Fibroblast of upper back skin (primary cell): Measurements from ENCODE around the gene SRSF6.
"Not testable (repeated sequence)": the region's sequence is repeated elsewhere in the genome, so short reads cannot be mapped to it uniquely, and the experiment has no call there.

Experiments used
- DNase-seq: peaks from one replicate; pipeline ENCODE4 v3.0.0-alpha.2; 2013

SRSF6 gene

DNA sequence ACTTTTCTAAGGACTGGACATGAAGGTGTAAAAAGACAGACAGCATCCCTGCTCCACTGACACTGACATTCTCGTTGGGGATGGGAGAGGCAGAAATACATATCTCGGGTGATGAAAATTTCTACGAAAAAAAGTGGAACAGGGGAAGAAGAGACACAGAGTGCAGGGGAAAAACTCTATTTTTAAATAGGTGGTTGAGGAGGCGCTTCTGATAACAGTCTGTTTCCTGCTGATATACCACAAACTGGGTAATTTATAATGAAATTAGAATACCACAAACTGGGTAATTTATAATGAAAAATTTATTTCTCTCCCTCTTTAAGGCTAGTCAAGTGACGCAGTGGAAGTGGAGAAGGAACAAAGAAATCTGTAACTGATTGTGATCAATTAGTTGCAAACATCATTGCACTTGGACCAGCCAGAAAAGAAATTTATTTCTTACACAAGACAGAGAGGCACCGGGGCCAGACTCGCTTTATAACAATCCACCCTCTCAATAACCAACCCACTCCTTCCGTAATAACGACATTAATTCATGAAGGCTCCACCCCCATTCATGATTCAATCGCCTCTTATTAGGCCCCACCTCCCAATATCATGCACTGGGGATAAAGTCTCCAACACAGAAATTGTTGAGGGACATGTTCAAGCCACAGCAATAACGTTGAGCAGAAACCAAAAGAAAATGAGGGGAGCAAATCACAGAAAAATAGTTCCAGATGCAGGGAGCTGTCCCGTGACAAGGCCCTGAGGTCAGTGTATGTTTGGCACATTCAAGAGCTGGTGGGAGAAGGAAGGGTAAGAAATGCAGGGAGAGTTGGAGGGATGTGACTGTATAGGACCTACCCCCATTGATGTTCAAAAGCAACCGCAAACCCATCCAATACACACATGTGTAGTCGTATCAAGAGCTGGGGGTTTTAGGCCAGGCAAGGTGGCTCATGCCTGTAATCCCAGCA, 6.6 kb upstream of the SRSF6 start:
- DNase-seq = no peak

GRCh38 chr20:43452404-43453126, 5.1 kb upstream of the SRSF6 start:
- DNase-seq = no peak

- not testable (repeated sequence) for DNase-seq
Observed at GRCh38 chr20:43456252-43456651, 1.4 kb upstream of the SRSF6 start.

- DNase-seq = peak; percentile 90
Observed at GRCh38 chr20:43456809-43457639, 672 bp upstream of the SRSF6 start.

GRCh38 chr20:43458422-43458924, 777 bp downstream of the SRSF6 start:
- no peak for DNase-seq

DNA sequence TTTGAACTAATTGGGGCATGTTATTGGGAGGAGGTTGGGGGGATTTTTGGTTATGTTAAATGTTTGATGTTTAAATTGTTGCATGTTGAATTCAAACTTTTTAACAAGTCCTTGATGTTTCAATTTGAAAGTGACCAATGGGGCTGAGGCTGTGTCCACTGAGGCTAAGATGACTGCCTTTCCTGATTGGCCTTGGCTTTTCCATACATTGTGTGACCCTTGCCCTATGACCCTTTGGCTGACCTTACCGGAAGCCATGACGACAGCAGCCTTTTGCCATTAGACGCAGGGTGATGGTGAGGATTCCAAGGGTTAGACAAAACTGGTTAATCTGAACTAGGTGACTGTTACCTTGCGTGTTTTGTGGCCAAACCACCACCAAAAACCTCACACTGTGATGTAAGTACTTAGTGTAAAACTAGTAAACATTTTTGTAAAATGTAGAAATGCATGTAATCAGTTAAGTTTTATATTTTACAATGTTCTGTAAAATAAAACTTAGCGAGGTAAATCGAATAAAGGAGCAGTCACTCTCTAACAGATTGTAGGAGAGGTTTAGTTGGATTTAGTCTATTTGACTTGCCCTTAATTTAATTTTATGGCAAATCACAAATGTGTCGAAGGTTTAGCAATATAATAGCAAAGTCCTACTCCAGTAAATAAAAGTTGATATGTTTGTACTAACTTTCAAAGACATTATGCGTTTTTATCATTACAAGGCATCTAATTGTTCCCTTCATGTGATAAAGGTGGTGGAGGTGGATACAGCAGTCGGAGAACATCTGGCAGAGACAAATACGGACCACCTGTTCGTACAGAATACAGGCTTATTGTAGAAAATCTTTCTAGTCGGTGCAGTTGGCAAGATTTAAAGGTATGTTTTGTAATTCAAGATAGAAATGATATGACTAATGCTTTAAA, 1.6 kb downstream of the SRSF6 start:
- DNase-seq = no peak

- DNase-seq = no peak
Observed at GRCh38 chr20:43460172-43460829, 2.6 kb downstream of the SRSF6 start.

DNA sequence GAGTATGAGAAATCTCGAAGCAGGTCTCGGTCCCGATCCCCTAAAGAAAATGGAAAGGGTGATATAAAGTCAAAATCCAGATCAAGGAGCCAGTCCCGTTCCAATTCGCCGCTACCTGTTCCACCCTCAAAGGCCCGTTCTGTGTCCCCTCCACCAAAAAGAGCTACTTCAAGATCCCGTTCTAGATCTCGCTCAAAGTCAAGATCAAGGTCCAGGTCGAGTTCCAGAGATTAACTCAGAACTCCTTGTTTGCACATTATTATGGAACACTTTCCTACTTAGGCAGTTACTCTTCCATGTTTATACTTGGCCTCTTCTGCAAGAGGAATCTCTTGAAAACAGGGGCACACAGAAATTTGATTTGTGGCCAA, 3.1 kb downstream of the SRSF6 start:
- DNase-seq = no peak

- no peak for DNase-seq
Observed at GRCh38 chr20:43461894-43462659, 4.4 kb downstream of the SRSF6 start.

DNA sequence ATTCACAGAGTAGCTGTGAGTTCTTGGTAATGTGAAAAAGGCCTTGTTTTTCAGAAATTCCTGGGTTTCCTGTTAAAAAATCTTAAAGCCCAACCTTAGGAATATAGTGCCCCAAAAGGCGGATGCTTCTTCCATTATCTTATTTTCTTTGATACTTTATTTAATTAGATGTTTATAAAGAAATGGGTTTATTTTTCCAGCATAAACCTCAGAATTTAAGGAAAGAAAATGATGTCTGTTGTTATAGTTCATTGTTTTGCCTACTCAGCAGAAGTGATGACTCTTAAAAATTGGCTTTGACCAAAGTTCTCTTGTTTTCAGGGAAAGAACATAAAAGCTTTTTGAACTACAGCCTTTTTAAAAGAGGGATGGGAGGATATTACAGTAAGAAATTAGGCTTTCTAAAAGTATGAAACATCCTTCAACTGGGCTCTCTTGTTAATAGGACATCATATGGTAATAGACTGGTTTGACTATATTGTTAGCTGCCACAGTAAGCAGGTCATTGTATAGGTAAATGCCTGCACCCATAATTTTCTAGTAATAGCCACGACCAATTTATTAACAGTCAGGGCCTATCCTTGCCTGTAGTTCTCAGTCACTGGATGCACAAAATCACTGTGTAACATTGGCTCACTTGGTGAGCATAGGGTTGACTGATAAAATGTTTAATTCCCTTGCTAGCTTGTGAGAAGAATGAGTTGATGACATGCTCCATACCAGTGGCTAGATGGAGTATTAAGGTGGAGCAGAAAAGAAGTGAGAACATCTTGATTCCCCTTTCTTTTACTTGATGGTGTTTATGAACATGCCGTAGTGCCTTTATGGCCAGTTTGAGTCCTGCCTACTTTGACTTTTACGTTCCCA, 5.2 kb downstream of the SRSF6 start:
- DNase-seq = no peak

- no peak for DNase-seq
Observed at GRCh38 chr20:43463527-43464218, 6.0 kb downstream of the SRSF6 start.

DNA sequence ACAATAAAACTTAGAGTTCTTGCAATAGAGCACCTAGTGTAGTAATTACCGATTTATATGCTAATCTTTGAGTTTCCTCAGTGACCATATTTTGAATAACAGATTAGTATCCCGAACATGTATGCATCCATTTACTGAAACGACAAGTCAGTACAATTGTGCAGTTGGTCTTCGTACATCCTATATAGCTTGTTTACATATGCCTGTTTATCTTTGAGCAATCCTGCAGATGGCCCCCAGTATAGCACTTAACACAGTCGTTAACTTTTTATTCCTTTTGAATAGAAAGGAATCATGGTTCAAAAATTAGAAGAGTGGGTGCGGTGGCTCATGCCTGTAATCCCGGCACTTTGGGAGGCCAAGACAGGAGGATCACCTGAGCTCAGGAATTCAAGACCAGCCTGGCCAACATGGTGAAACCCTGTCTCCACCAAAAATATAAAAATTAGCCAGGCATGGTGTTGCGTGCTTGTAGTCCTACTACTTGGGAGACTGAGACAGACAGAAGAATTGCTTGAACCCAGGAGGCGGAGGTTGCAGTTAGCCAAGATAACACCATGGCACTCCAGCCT, 6.6 kb downstream of the SRSF6 start:
- DNase-seq = no peak

DNA sequence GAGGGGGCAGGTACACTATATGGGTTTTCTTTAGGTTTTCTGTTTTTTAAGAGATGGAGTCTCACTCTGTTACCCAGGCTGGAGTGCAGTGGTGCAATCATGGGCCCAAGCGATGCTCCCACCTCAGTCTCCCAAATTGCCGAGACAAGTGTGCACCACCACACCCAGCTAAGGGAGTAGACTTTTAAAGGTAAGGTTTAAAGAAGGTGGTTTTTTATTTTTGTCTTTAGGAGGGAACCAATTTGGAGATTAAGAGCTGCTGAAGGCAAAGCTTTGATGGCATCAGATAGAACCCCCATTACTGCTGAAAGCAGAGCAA, 7.9 kb downstream of the SRSF6 start:
- DNase-seq = no peak

DNA sequence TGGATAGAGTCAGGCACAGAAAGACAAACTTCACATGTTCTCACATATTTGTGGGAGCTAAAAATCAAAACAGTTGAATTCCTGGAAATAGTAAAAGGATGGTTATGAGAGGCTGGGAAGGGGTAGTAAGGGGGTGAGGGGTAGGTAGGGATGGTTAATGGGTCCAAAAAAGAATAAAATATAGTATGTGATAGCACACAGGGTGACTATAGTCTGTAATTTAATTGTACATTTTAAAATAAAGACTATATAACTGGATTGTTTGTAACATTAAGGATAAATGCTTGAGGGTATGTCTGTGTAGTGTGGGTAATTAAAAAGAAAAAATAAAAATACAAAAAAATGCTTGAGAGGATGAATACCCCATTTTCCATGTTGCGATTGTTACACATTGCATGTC, 9.9 kb downstream of the SRSF6 start:
- DNase-seq = no peak

GRCh38 chr20:43472671-43473380, 15.1 kb downstream of the SRSF6 start:
- no peak for DNase-seq

- DNase-seq = no peak
Observed at GRCh38 chr20:43473381-43473704, 15.6 kb downstream of the SRSF6 start.

DNA sequence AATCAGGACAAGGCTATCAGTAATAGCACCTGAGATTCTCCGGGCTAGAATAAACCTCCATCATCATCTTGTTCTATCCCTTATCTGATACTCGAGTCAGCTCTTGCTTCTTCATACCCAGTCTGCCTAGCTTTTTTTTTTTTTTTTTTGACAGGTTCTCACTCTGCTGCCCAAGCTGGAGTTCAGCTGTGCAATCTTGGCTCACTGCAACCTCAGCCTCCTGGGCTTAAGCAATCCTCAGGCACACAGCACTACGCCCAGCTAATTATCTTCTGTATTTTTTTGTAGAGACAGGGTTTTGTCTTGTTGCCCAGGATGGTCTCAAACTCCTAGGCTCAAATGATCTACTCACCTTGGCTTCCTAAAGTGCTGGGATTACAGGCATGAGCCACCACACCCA, 19.5 kb downstream of the SRSF6 start:
- no peak for DNase-seq

DNA sequence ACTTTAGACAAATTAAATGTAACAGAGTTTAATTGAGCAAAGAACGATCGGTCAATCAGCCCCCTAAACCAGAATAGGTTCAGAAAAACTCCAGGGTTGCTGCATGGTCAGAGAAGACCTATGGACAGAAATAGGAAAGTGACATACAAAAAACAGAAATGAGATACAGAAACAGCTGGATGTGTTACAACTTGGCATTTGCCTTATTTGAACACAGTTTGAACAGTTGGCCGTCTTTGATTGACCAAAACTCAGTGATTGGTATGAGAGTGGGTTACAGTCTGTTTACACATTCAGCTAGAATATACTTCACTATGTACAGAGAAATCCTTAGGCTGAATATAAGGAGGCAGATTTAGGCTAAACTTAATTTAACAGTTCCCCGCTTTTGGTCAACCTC, 19.9 kb downstream of the SRSF6 start:
- no peak for DNase-seq
